HCT116 (cell line): ENCODE measurements around the gene RELA. TPM values are rescaled to one million over a fixed set of nuclear protein-coding genes. Genes with fewer than 3 reads are reported as not detected.

ENCODE experiments used
- ATAC-seq: fragments of 200-7000 bp; cut with Tn5 transposase; 2 replicates; pipeline ENCODE4 v1.9.1; 2020; ENCODE audit warnings: mild to moderate bottlenecking, moderate library complexity
- BruUV-seq: library from RNA; stranded (reverse); fragments of 400-500 nt; replicated peaks from 2 replicates; lab custom pipeline; 2021; lab: Mats Ljungman, UMichigan
- CTCF ChIA-PET: fragments of 300-600 bp; sonication (Branson Sonifier 250); formaldehyde crosslinking; loops from one replicate; lab custom pipeline; 2021; ENCODE audit warnings: antibody characterized with exemption; lab: Charles Lee
- POLR2A ChIA-PET: fragments of 300-600, 350-600 bp; sonication (Branson Sonifier 250); formaldehyde crosslinking; loops from one replicate; lab custom pipeline; 2021; ENCODE audit warnings: antibody characterized with exemption; lab: Charles Lee
- RAD21 ChIA-PET, 2 experiments: fragments of 300-600 bp; sonication (Branson Sonifier 250); formaldehyde crosslinking; loops; one replicate each; lab custom pipeline; 2023; ENCODE audit warnings: low total read pairs in 2 of 2; ENCODE audit not compliant: uncharacterized antibody in 2 of 2, unreplicated experiment in 2 of 2, low non-redundant PET in 1 of 2; lab: Charles Lee
- DNase-seq: peaks from one replicate; pipeline ENCODE4 v3.0.0-alpha.2; 2010; ENCODE audit warnings: low read depth, low spot score
- H2AFZ ChIP-seq: fragments of 200-600 bp; shearing (Covaris generic), sonication (generic); 2 replicates; pipeline ENCODE4 v1.6.1; 2017; ENCODE audit warnings: low read depth, mixed run types, mixed read lengths, antibody characterized with exemption, low read length; ENCODE audit not compliant: poor library complexity, severe bottlenecking
- H3K27ac ChIP-seq: 2 replicates; pipeline ENCODE4 v1.5.1; 2012; ENCODE audit warnings: low read depth, low read length
- H3K27me3 ChIP-seq: fragments of 200-600 bp; sonication (generic); 2 replicates; pipeline ENCODE4 v1.6.1; 2016; ENCODE audit warnings: mixed run types, low read length, mixed read lengths; ENCODE audit not compliant: insufficient read depth
- H3K36me3 ChIP-seq, 2 experiments: fragments of 200-500 bp in 1 of 2; fragments of 200-600 bp in 1 of 2; sonication (Bioruptor generic) in 1 of 2; sonication (generic) in 1 of 2; 2 replicates each; pipeline versions ENCODE4 v1.5.1 to v1.6.1; 2014 to 2016; ENCODE audit warnings: low read length in 2 of 2, inconsistent platforms in 1 of 2, mixed read lengths in 1 of 2, mixed run types in 1 of 2; ENCODE audit not compliant: insufficient read depth in 2 of 2, control insufficient read depth in 1 of 2
- H3K4me1 ChIP-seq, 2 experiments: fragments of 200-600 bp in 1 of 2; sonication (generic) in 1 of 2; 2 replicates each; pipeline versions ENCODE4 v1.5.1 to v1.6.1; 2012 to 2017; ENCODE audit warnings: low read length in 2 of 2, inconsistent platforms in 1 of 2, mild to moderate bottlenecking in 1 of 2, mixed read lengths in 1 of 2, mixed run types in 1 of 2, moderate library complexity in 1 of 2; ENCODE audit not compliant: insufficient read depth in 2 of 2, control insufficient read depth in 1 of 2
- H3K4me2 ChIP-seq: fragments of 200-600 bp; sonication (generic); 2 replicates; pipeline ENCODE4 v1.6.1; 2017; ENCODE audit warnings: mixed run types, low read length, mixed read lengths
- H3K4me3 ChIP-seq, 2 experiments: fragments of 200-600 bp in 1 of 2; sonication (generic) in 1 of 2; replicated peaks in 1 of 2; 2 replicates each; pipeline ENCODE4 v1.5.1; 2011 to 2016; ENCODE audit warnings: low read length in 2 of 2, control low read depth in 1 of 2, low read depth in 1 of 2, mild to moderate bottlenecking in 1 of 2, mixed read lengths in 1 of 2, mixed run types in 1 of 2
- H3K79me2 ChIP-seq: fragments of 200-600 bp; sonication (generic); 2 replicates; pipeline ENCODE4 v1.6.1; 2017; ENCODE audit warnings: mild to moderate bottlenecking, mixed run types, low read length, moderate library complexity, mixed read lengths; ENCODE audit not compliant: insufficient read depth
- H3K9ac ChIP-seq: fragments of 200-600 bp; sonication (generic); 2 replicates; pipeline ENCODE4 v1.6.1; 2016; ENCODE audit warnings: low read length, mixed read lengths
- H3K9me2 ChIP-seq: fragments of 200-600 bp; sonication (generic), shearing (Covaris generic); 2 replicates; pipeline ENCODE4 v1.6.1; 2017; ENCODE audit warnings: mixed run types, mild to moderate bottlenecking, moderate library complexity; ENCODE audit not compliant: insufficient read depth
- H3K9me3 ChIP-seq, 2 experiments: fragments of 200-500 bp in 1 of 2; fragments of 200-600 bp in 1 of 2; sonication (Bioruptor generic) in 1 of 2; sonication (generic) in 1 of 2; 2 replicates each; pipeline ENCODE4 v1.6.1; 2014 to 2017; ENCODE audit warnings: low read length in 2 of 2, mixed read lengths in 2 of 2, inconsistent platforms in 1 of 2, low read depth in 1 of 2, mild to moderate bottlenecking in 1 of 2, mixed run types in 1 of 2, moderate library complexity in 1 of 2; ENCODE audit not compliant: control insufficient read depth in 1 of 2, insufficient read depth in 1 of 2
- H4K20me1 ChIP-seq: fragments of 200-600 bp; sonication (generic), shearing (Covaris generic); 2 replicates; pipeline ENCODE4 v1.6.1; 2017; ENCODE audit warnings: mixed run types, mild to moderate bottlenecking, moderate library complexity; ENCODE audit not compliant: insufficient read depth
- CBX3 ChIP-seq: IDR thresholded peaks from 2 replicates; pipeline ENCODE4 v1.6.1; 2012; ENCODE audit warnings: low read depth
- ELF1 ChIP-seq: IDR thresholded peaks from 2 replicates; pipeline ENCODE4 v1.6.1; 2012; ENCODE audit warnings: low read depth, borderline replicate concordance
- FOSL1 ChIP-seq: IDR thresholded peaks from 2 replicates; pipeline ENCODE4 v1.6.1; 2012; ENCODE audit warnings: low read depth
- POLR2A ChIP-seq: IDR thresholded peaks from 2 replicates; pipeline ENCODE4 v1.7.0; 2011; ENCODE audit warnings: borderline replicate concordance; ENCODE audit not compliant: insufficient read depth, insufficient read length; ENCODE audit errors: extremely low read depth
- POLR2AphosphoS5 ChIP-seq: IDR thresholded peaks from 2 replicates; pipeline ENCODE4 v1.6.1; 2011; ENCODE audit warnings: mild to moderate bottlenecking, low read depth, low read length, moderate library complexity
- REST ChIP-seq: IDR thresholded peaks from 2 replicates; pipeline ENCODE4 v1.6.1; 2012; ENCODE audit warnings: low read depth
- TCF7L2 ChIP-seq: IDR thresholded peaks from 2 replicates; pipeline ENCODE4 v1.7.0; 2011; ENCODE audit warnings: borderline replicate concordance, inconsistent platforms; ENCODE audit not compliant: insufficient read depth, insufficient read length; ENCODE audit errors: extremely low read depth
- ZBTB33 ChIP-seq: IDR thresholded peaks from 2 replicates; pipeline ENCODE4 v1.6.1; 2011; ENCODE audit warnings: mild to moderate bottlenecking, low read length, moderate library complexity; ENCODE audit not compliant: insufficient replicate concordance; ENCODE audit errors: extremely low read depth
- ZNF274 ChIP-seq: fragments of 200-500 bp; sonication (Bioruptor generic); IDR thresholded peaks from 2 replicates; pipeline ENCODE4 v1.6.1; 2014; ENCODE audit warnings: mild to moderate bottlenecking, low read depth, low read length, inconsistent platforms
- intact Hi-C: fragments of 100-400 bp; cut with micrococcal nuclease; formaldehyde crosslinking; loops from 2 replicates; pipeline ENCODE4 v1.10.0; 2022
- total RNA-seq: library from RNA; stranded (reverse); gene quantifications from one replicate; pipeline ENCODE4 v1.2.1, GENCODE V29; 2021; ENCODE audit not compliant: unreplicated experiment
- TF ChIP-seq, protein P1 (sequence below): IDR thresholded peaks from 2 replicates; pipeline ENCODE4 v1.6.1; 2012

RELA gene
- total RNA-seq, 1 experiment from 2014 or later: 78.5 TPM

- H3K9me2 ChIP-seq: no peaks in the 10 kb centered on the region
- BruUV-seq: no TSS peak
- H3K79me2 ChIP-seq: no peaks in the 10 kb centered on the region
- H3K4me2 ChIP-seq: no peak overlapping the region
- no peak overlapping the region for H3K4me3 ChIP-seq
- CTCF ChIA-PET: no interaction called here
- intact Hi-C loops: no loop called here
- H3K27me3 ChIP-seq: no peaks in the 10 kb centered on the region
- no peaks in the 10 kb centered on the region for H4K20me1 ChIP-seq
- TF ChIP-seq ZNF274 (no peak), ZBTB33 (no peak), ELF1 (no peak)
- TF ChIP-seq, protein P1, sequence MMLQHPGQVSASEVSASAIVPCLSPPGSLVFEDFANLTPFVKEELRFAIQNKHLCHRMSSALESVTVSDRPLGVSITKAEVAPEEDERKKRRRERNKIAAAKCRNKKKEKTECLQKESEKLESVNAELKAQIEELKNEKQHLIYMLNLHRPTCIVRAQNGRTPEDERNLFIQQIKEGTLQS: no peak
- ATAC-seq: no peak
- no peaks in the 10 kb centered on the region for H3K36me3 ChIP-seq
- no peaks in the 10 kb centered on the region for H3K4me1 ChIP-seq
- no peak for DNase-seq
- H3K9ac ChIP-seq: no peak overlapping the region
- POLR2A ChIA-PET: no interaction called here
- no peak overlapping the region for H3K27ac ChIP-seq
- no peak overlapping the region for H2AFZ ChIP-seq
- RAD21 ChIA-PET: no interaction called here
- no peaks in the 10 kb centered on the region for H3K9me3 ChIP-seq
These were observed 17.6 kb upstream of the RELA start for GRCh38 chr11:65680192-65680743.

DNA sequence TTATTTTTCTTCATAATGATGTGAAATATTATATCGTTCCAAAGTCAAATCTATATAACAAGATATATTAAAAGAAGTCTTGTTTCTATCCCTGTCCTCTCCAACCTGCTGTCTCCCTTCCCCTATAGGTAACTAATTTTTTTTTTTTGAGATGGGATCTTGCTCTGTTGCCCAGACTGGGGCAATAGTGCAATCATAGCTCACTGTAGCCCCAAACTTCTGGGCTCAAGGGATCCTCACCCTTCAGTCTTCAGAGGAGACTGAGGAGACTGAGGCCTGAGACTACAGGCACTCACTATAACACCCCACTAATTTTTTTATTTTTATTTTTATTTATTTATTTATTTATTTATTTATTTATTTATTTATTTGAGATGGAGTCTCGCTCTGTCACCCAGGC is 10.3 kb upstream of the RELA start:
- no peak for ATAC-seq
- no peaks in the 10 kb centered on the region for H3K9me3 ChIP-seq
- intact Hi-C loops: no loop called here
- ChIA-PET RAD21 (no interaction called here), CTCF (no interaction called here), POLR2A (no interaction called here)
- no peaks in the 10 kb centered on the region for H3K4me1 ChIP-seq
- H4K20me1 ChIP-seq: no peaks in the 10 kb centered on the region
- H3K27me3 ChIP-seq: no peaks in the 10 kb centered on the region
- no peak overlapping the region for H2AFZ ChIP-seq
- H3K36me3 ChIP-seq: no peaks in the 10 kb centered on the region
- H3K4me2 ChIP-seq: no peak overlapping the region
- H3K79me2 ChIP-seq: no peaks in the 10 kb centered on the region
- no peak overlapping the region for H3K9ac ChIP-seq
- H3K27ac ChIP-seq: no peak overlapping the region
- H3K9me2 ChIP-seq: no peaks in the 10 kb centered on the region
- no TSS peak for BruUV-seq
- H3K4me3 ChIP-seq: no peak overlapping the region
- no peak for DNase-seq
- TF ChIP-seq TCF7L2: no peak
- no peak for TF ChIP-seq ELF1
- no peak for TF ChIP-seq FOSL1
- no peak for TF ChIP-seq CBX3
- no peak for TF ChIP-seq POLR2AphosphoS5
- TF ChIP-seq, protein P1: no peak
- no peak for TF ChIP-seq ZBTB33
- TF ChIP-seq REST: no peak
- TF ChIP-seq POLR2A: no peak
